ENCODE measurements around the gene HMGCS2.

Gene HMGCS2

GRCh38 chr1:119774746-119775490 lies 6.2 kb upstream of the HMGCS2 start:
- H3K4ac ChIP-seq (ENCODE audit: low read depth, low read length) = no peak overlapping the region
- H2AFZ ChIP-seq (ENCODE audit: insufficient read depth, low read length, poor library complexity) = no peak overlapping the region
- no peak for DNase-seq
- H3K4me1 ChIP-seq (ENCODE audit: control insufficient read depth in 1 of 2, insufficient read depth in 2 of 2, low read length in 2 of 2) = peaks cover 4 to 8% of the 10 kb centered on the region in 2 experiments
- no peak overlapping the region for H3K23ac ChIP-seq (ENCODE audit: low read length)
- peak overlapping the region; percentile 52 for H2BK12ac ChIP-seq (ENCODE audit: low read length)
- no peak overlapping the region for H3K27ac ChIP-seq (ENCODE audit: low read depth, low read length)
- H2BK5ac ChIP-seq (ENCODE audit: low read depth, low read length, poor library complexity) = no peak overlapping the region
- H3K27me3 ChIP-seq (ENCODE audit: insufficient read depth, low read length) = no peaks in the 10 kb centered on the region
- no peaks in the 10 kb centered on the region for H3K79me2 ChIP-seq (ENCODE audit: control insufficient read depth, insufficient read depth, low read length, poor library complexity)
- H3K79me1 ChIP-seq (ENCODE audit: low read length) = no peaks in the 10 kb centered on the region
- H3K18ac ChIP-seq (ENCODE audit: low read length) = no peak overlapping the region
- H3K4me3 ChIP-seq (ENCODE audit: low read depth, low read length) = no peak overlapping the region
- no CpG with 5 or more reads among the region's 7 CpGs for WGBS (ENCODE audit: extremely low coverage, insufficient coverage, insufficient read length)
- H2BK120ac ChIP-seq (ENCODE audit: insufficient read depth, low read length, poor library complexity) = peak overlapping the region; percentile 17
- no peak overlapping the region for H2AK5ac ChIP-seq (ENCODE audit: low read length)
- H4K91ac ChIP-seq (ENCODE audit: low read depth, low read length) = no peak overlapping the region
- H3K9me3 ChIP-seq (ENCODE audit: insufficient read depth, low read depth, low read length) = no peaks in the 10 kb centered on the region
- H3K9ac ChIP-seq (ENCODE audit: low read length) = no peak overlapping the region
- no peak overlapping the region for H4K12ac ChIP-seq (ENCODE audit: low read depth, low read length)
- H3K14ac ChIP-seq (ENCODE audit: low read length) = no peak overlapping the region
- H3K4me2 ChIP-seq (ENCODE audit: low read length) = no peak overlapping the region
- H3K36me3 ChIP-seq (ENCODE audit: control insufficient read depth in 1 of 2, insufficient read depth in 2 of 2, low read length in 2 of 2) = no peaks in the 10 kb centered on the region
- no peak overlapping the region for H4K8ac ChIP-seq (ENCODE audit: low read depth, low read length)

DNA sequence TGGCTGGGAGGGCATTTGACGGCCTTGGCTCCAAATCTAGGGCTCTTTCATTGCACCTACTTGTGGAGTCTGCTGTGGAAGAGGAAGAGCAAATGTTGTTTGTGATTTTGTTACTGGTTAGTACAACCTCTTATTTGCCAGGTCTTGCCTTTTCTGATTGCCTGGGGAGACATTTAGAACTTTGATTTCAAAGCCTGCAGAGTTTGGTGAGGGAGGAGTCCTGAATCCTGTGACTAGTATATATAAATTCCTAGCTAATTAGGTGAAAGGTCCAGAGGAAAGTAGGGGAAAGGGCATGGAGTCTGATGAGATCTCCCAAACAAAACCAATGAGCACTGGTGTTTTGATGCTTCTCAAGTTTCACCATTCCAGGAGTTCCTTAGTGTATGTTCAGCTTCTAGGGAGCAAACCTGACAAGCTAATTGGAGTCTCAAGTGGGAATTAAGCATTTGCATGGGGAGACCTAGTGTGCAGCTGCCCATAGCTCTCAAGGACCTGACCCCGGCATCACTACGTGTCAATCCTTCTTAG lies 5.1 kb upstream of the HMGCS2 start:
- no peak overlapping the region for H3K14ac ChIP-seq (ENCODE audit: low read length)
- H3K9ac ChIP-seq (ENCODE audit: low read length) = no peak overlapping the region
- no peak overlapping the region for H2BK120ac ChIP-seq (ENCODE audit: insufficient read depth, low read length, poor library complexity)
- no peaks in the 10 kb centered on the region for H3K36me3 ChIP-seq (ENCODE audit: control insufficient read depth in 1 of 2, insufficient read depth in 2 of 2, low read length in 2 of 2)
- no peak overlapping the region for H2BK5ac ChIP-seq (ENCODE audit: low read depth, low read length, poor library complexity)
- no peak overlapping the region for H3K4ac ChIP-seq (ENCODE audit: low read depth, low read length)
- H2AK5ac ChIP-seq (ENCODE audit: low read length) = no peak overlapping the region
- H2BK12ac ChIP-seq (ENCODE audit: low read length) = no peak overlapping the region
- H3K4me3 ChIP-seq (ENCODE audit: low read depth, low read length) = no peak overlapping the region
- H4K91ac ChIP-seq (ENCODE audit: low read depth, low read length) = no peak overlapping the region
- H3K18ac ChIP-seq (ENCODE audit: low read length) = no peak overlapping the region
- no peaks in the 10 kb centered on the region for H3K79me2 ChIP-seq (ENCODE audit: control insufficient read depth, insufficient read depth, low read length, poor library complexity)
- no peak overlapping the region for H4K12ac ChIP-seq (ENCODE audit: low read depth, low read length)
- no peak for DNase-seq
- no CpG with 5 or more reads among the region's 3 CpGs for WGBS (ENCODE audit: extremely low coverage, insufficient coverage, insufficient read length)
- peak overlapping the region; percentile 32 for H3K4me2 ChIP-seq (ENCODE audit: low read length)
- H3K9me3 ChIP-seq (ENCODE audit: insufficient read depth, low read depth, low read length) = no peaks in the 10 kb centered on the region
- H3K27ac ChIP-seq (ENCODE audit: low read depth, low read length) = no peak overlapping the region
- no peak overlapping the region for H2AFZ ChIP-seq (ENCODE audit: insufficient read depth, low read length, poor library complexity)
- H4K8ac ChIP-seq (ENCODE audit: low read depth, low read length) = no peak overlapping the region
- no peak overlapping the region for H3K23ac ChIP-seq (ENCODE audit: low read length)
- H3K27me3 ChIP-seq (ENCODE audit: insufficient read depth, low read length) = no peaks in the 10 kb centered on the region
- no peaks in the 10 kb centered on the region for H3K79me1 ChIP-seq (ENCODE audit: low read length)
- H3K4me1 ChIP-seq (ENCODE audit: control insufficient read depth in 1 of 2, insufficient read depth in 2 of 2, low read length in 2 of 2) = peaks cover 3 to 6% of the 10 kb centered on the region in 2 experiments

GRCh38 chr1:119772298-119772697 lies 3.6 kb upstream of the HMGCS2 start:
- no peak overlapping the region for H3K27ac ChIP-seq (ENCODE audit: low read depth, low read length)
- H2BK5ac ChIP-seq (ENCODE audit: low read depth, low read length, poor library complexity) = no peak overlapping the region
- no peaks in the 10 kb centered on the region for H3K9me3 ChIP-seq (ENCODE audit: insufficient read depth, low read depth, low read length)
- no peak overlapping the region for H3K23ac ChIP-seq (ENCODE audit: low read length)
- no peak overlapping the region for H3K4me2 ChIP-seq (ENCODE audit: low read length)
- H2AFZ ChIP-seq (ENCODE audit: insufficient read depth, low read length, poor library complexity) = no peak overlapping the region
- no peak overlapping the region for H4K12ac ChIP-seq (ENCODE audit: low read depth, low read length)
- H4K91ac ChIP-seq (ENCODE audit: low read depth, low read length) = no peak overlapping the region
- no peak overlapping the region for H3K9ac ChIP-seq (ENCODE audit: low read length)
- no peaks in the 10 kb centered on the region for H3K79me2 ChIP-seq (ENCODE audit: control insufficient read depth, insufficient read depth, low read length, poor library complexity)
- no peaks in the 10 kb centered on the region for H3K27me3 ChIP-seq (ENCODE audit: insufficient read depth, low read length)
- no peaks in the 10 kb centered on the region for H3K36me3 ChIP-seq (ENCODE audit: control insufficient read depth in 1 of 2, insufficient read depth in 2 of 2, low read length in 2 of 2)
- no peak overlapping the region for H4K8ac ChIP-seq (ENCODE audit: low read depth, low read length)
- H2AK5ac ChIP-seq (ENCODE audit: low read length) = no peak overlapping the region
- H3K14ac ChIP-seq (ENCODE audit: low read length) = no peak overlapping the region
- H3K4ac ChIP-seq (ENCODE audit: low read depth, low read length) = no peak overlapping the region
- H3K4me3 ChIP-seq (ENCODE audit: low read depth, low read length) = no peak overlapping the region
- H3K79me1 ChIP-seq (ENCODE audit: low read length) = no peaks in the 10 kb centered on the region
- H2BK120ac ChIP-seq (ENCODE audit: insufficient read depth, low read length, poor library complexity) = no peak overlapping the region
- no peak overlapping the region for H2BK12ac ChIP-seq (ENCODE audit: low read length)
- H3K18ac ChIP-seq (ENCODE audit: low read length) = no peak overlapping the region
- WGBS (ENCODE audit: extremely low coverage, insufficient coverage, insufficient read length) = no CpG with 5 or more reads among the region's 2 CpGs
- DNase-seq = no peak
- H3K4me1 ChIP-seq (ENCODE audit: control insufficient read depth in 1 of 2, insufficient read depth in 2 of 2, low read length in 2 of 2) = peaks cover 3 to 6% of the 10 kb centered on the region in 2 experiments

DNA sequence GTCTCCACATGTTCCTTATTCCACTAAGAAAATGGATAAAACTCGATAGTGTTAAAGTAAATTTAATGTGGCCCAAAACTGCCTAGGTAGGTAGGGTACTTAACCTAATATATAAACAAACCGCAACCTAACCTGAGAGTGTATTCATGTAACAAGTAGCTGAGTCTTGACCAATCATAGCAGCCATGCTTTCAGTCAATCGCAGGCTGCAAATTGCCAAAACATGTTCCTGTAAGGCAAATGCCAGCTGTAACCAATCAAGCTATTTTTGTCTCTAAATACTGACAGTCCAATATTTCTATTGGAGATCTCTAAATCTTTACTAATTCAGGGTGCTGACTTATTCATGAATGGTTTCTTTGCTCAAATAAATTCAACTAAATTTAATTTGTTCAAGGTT lies 3.1 kb upstream of the HMGCS2 start:
- no peak overlapping the region for H3K4me2 ChIP-seq (ENCODE audit: low read length)
- H3K4me3 ChIP-seq (ENCODE audit: low read depth, low read length) = no peak overlapping the region
- no peak overlapping the region for H2AK5ac ChIP-seq (ENCODE audit: low read length)
- H3K27me3 ChIP-seq (ENCODE audit: insufficient read depth, low read length) = no peaks in the 10 kb centered on the region
- H3K79me2 ChIP-seq (ENCODE audit: control insufficient read depth, insufficient read depth, low read length, poor library complexity) = no peaks in the 10 kb centered on the region
- no peak overlapping the region for H2BK120ac ChIP-seq (ENCODE audit: insufficient read depth, low read length, poor library complexity)
- H3K14ac ChIP-seq (ENCODE audit: low read length) = no peak overlapping the region
- DNase-seq = no peak
- no peak overlapping the region for H4K12ac ChIP-seq (ENCODE audit: low read depth, low read length)
- H3K18ac ChIP-seq (ENCODE audit: low read length) = no peak overlapping the region
- WGBS (ENCODE audit: extremely low coverage, insufficient coverage, insufficient read length) = no CpG with 5 or more reads among the region's 3 CpGs
- peaks cover 3 to 6% of the 10 kb centered on the region in 2 experiments for H3K4me1 ChIP-seq (ENCODE audit: control insufficient read depth in 1 of 2, insufficient read depth in 2 of 2, low read length in 2 of 2)
- no peak overlapping the region for H3K27ac ChIP-seq (ENCODE audit: low read depth, low read length)
- H2AFZ ChIP-seq (ENCODE audit: insufficient read depth, low read length, poor library complexity) = no peak overlapping the region
- H4K91ac ChIP-seq (ENCODE audit: low read depth, low read length) = no peak overlapping the region
- H3K36me3 ChIP-seq (ENCODE audit: control insufficient read depth in 1 of 2, insufficient read depth in 2 of 2, low read length in 2 of 2) = no peaks in the 10 kb centered on the region
- H3K9me3 ChIP-seq (ENCODE audit: insufficient read depth, low read depth, low read length) = no peaks in the 10 kb centered on the region
- no peaks in the 10 kb centered on the region for H3K79me1 ChIP-seq (ENCODE audit: low read length)
- no peak overlapping the region for H3K4ac ChIP-seq (ENCODE audit: low read depth, low read length)
- H3K9ac ChIP-seq (ENCODE audit: low read length) = no peak overlapping the region
- H2BK5ac ChIP-seq (ENCODE audit: low read depth, low read length, poor library complexity) = no peak overlapping the region
- no peak overlapping the region for H3K23ac ChIP-seq (ENCODE audit: low read length)
- no peak overlapping the region for H4K8ac ChIP-seq (ENCODE audit: low read depth, low read length)
- no peak overlapping the region for H2BK12ac ChIP-seq (ENCODE audit: low read length)

Data from trophoblast cell (in vitro differentiated cells and primary cell).